ENCODE data around the gene CELF5.
A peak's percentile ranks its signal among the peaks of the same experiment; 100 is the strongest.

Gene CELF5

DNA sequence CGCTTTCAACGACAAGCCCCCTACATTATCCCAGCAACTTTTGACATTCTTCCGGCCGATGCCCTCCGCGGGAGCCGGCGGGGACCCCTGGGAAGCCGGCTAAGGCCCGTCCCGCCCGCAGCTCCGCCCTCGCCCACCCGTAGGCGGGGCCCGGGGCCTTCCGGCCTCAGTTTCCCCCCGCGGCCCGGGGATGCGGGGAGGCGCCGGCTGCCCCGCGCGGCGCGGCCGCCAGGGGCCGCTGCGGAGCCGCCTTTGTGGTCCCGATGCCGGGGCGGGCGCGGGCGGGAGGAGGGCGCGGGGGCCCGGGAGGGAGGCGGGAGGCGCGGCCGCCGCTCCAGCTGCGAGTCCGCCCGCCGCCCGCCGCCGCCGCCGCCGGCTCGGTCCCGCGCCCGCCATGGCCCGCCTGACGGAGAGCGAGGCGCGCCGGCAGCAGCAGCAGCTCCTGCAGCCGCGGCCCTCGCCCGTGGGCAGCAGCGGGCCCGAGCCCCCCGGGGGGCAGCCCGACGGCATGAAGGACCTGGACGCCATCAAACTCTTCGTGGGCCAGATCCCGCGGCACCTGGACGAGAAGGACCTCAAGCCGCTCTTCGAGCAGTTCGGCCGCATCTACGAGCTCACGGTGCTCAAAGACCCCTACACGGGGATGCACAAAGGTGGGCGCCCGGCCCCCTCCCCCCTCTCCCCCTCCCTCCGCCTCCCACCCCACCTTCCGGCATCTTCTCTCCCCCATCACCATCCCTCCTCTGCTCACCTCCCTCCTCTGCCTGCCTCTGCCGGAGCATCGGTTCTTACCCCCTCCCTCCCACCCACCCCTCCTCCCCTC is at the start of gene CELF5:
CELF5 (plus strand) TSS at position 316 of the 823 bp plus-strand sequence; CDS start at position 395, 79 bp downstream.
- peak; percentile 23 for DNase-seq (ENCODE audit: low read depth)
- TF ChIP-seq, protein P1, sequence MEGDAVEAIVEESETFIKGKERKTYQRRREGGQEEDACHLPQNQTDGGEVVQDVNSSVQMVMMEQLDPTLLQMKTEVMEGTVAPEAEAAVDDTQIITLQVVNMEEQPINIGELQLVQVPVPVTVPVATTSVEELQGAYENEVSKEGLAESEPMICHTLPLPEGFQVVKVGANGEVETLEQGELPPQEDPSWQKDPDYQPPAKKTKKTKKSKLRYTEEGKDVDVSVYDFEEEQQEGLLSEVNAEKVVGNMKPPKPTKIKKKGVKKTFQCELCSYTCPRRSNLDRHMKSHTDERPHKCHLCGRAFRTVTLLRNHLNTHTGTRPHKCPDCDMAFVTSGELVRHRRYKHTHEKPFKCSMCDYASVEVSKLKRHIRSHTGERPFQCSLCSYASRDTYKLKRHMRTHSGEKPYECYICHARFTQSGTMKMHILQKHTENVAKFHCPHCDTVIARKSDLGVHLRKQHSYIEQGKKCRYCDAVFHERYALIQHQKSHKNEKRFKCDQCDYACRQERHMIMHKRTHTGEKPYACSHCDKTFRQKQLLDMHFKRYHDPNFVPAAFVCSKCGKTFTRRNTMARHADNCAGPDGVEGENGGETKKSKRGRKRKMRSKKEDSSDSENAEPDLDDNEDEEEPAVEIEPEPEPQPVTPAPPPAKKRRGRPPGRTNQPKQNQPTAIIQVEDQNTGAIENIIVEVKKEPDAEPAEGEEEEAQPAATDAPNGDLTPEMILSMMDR (IDR thresholded peaks at IDR 0.05; ENCODE audit: insufficient read depth, low read depth, low read length, missing control alignments) = no peak
- no peak within 1 kb of the TSS for H3K4me3 ChIP-seq (ENCODE audit: low read length)

DNA sequence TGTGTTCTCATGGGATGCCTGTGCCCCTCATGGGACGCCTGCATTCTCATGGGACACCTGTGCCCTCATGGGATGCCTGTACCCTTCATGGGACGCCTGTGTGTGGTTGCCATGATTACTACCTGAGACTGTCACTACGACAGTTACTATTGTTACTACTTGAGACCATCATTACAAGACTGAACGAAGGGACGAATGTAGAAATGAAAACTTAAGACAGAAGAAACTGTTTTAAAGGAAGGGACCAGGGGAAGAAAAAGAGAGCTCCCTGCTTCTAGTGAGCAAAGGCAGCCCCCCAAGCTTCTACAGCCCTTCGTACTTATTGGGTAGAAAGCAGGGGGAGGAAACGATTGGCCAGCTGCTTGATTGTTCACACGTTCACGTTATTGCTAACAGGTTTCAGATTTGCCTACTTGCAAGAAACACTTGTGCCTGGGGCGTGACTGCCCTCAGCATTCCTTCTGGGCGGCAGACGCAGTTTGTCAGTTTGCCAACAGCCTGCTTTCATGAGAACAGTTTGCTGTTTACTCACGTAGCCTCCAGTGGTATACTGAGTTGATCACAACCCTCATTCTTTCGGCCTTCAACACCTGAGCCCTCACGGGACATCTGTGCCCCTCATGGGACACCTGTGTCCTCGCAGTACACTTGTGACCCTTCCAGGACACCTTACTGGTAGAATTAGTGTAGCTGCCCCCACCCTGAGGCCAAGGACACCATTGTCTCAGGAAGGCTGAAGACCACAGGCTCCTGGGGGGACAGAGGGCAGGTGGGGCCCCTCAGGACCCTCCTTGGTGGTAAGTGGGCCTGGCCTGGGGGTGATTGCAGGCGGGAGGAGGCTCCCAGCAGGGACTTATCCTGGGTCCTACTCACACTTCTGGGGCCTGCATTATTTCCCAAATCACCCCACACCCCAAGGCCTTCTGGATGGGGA is 48.4 kb upstream of the CELF5 start:
- no peak overlapping the region for H3K4me3 ChIP-seq (ENCODE audit: low read length)
- TF ChIP-seq, protein P1 (IDR thresholded peaks at IDR 0.05; ENCODE audit: insufficient read depth, low read depth, low read length, missing control alignments) = no peak
- peak; percentile 96 for DNase-seq (ENCODE audit: low read depth)

DNA sequence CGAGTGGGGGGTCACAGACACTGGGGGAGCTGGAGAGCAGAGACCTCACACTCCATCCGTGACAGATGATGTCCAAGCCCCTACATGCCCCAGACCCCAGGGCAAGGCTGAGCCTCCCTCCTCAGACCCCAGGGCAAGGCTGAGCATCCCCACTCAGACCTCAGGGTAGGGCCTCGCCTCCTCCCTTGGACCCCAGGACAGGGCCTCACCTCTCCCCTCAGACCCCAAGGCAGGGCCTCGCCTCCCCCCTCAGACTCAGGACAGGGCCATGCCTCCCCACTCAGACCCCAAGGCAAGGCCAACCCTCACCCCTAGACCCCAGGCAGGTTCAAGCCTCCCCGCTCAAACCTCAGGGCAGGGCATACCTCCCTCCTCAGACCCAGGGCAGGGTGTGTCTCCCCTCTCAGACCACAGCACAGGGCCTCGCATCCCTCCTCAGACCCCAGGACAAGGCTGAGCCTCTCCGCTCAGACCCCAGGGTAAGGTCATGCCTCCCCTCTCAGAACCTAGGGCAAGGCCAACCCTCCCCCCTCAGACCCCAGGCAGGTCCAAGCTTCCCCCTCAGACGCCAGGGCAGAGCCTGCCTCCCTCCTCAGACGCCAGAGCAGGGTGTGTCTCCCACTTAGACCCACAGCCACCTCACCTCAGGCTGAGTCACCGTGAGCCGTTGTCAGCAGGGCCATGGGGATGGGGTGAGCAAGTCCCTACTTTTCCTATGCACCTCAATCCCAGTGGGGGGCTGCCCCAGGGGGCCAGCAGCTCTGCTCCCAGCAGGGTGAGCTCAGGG is 47.6 kb upstream of the CELF5 start:
- TF ChIP-seq, protein P1 (IDR thresholded peaks at IDR 0.05; ENCODE audit: insufficient read depth, low read depth, low read length, missing control alignments) = no peak
- no peak overlapping the region for H3K4me3 ChIP-seq (ENCODE audit: low read length)
- DNase-seq (ENCODE audit: low read depth) = peak; percentile 95

DNA sequence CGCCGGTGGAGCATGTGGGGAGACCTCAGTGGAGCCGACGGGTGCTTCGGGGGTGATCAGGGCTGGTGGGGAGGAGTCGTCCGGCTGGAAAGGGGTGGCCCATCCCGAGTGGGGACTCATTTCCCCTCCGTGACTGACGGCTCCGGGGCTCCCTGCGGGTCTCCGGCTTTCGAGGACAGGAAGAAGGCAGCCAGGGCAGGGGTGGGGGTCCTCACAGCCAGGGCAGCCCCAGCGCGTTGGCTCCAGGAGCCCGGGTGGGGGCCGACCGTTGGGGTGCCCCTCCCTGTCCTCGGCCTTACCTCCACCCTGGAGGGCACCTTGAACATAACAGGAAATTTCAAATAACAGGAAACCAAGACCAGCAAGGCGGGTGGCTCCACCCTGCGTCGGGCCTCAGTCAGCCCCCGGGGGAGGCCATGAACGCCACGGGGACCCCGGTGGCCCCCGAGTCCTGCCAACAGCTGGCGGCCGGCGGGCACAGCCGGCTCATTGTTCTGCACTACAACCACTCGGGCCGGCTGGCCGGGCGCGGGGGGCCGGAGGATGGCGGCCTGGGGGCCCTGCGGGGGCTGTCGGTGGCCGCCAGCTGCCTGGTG is 46.0 kb upstream of the CELF5 start, which contains the start of gene S1PR4:
S1PR4 (plus strand) TSS at position 393 of the 596 bp plus-strand sequence; CDS start at position 417, 24 bp downstream.
- H3K4me3 ChIP-seq (ENCODE audit: low read length) = no peak within 1 kb of the TSS
- TF ChIP-seq, protein P1 (IDR thresholded peaks at IDR 0.05; ENCODE audit: insufficient read depth, low read depth, low read length, missing control alignments) = no peak
- DNase-seq (ENCODE audit: low read depth) = no peak

DNA sequence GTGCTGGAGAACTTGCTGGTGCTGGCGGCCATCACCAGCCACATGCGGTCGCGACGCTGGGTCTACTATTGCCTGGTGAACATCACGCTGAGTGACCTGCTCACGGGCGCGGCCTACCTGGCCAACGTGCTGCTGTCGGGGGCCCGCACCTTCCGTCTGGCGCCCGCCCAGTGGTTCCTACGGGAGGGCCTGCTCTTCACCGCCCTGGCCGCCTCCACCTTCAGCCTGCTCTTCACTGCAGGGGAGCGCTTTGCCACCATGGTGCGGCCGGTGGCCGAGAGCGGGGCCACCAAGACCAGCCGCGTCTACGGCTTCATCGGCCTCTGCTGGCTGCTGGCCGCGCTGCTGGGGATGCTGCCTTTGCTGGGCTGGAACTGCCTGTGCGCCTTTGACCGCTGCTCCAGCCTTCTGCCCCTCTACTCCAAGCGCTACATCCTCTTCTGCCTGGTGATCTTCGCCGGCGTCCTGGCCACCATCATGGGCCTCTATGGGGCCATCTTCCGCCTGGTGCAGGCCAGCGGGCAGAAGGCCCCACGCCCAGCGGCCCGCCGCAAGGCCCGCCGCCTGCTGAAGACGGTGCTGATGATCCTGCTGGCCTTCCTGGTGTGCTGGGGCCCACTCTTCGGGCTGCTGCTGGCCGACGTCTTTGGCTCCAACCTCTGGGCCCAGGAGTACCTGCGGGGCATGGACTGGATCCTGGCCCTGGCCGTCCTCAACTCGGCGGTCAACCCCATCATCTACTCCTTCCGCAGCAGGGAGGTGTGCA is 45.3 kb upstream of the CELF5 start:
- TF ChIP-seq, protein P1 (IDR thresholded peaks at IDR 0.05; ENCODE audit: insufficient read depth, low read depth, low read length, missing control alignments) = no peak
- no peak overlapping the region for H3K4me3 ChIP-seq (ENCODE audit: low read length)
- no peak for DNase-seq (ENCODE audit: low read depth)
